Activated T-helper 2 cell treated with anti-CD3 and anti-CD28 coated beads, Interferon-gamma antibody, Interleukin-2, Interleukin-4, amounts not matched to agents 10 μg/mL and 5 μg/mL and 100 μg/mL, durations not matched to agents 14 hours and 24 hours and 36 hours (primary cell): ENCODE data around the gene HERC3. TPM values are rescaled to one million over a fixed set of nuclear protein-coding genes. Genes with fewer than 3 reads are reported as not detected.

Experiments used
- DNase-seq: peaks from one replicate; pipeline ENCODE4 v3.0.0; 2021; ENCODE audit warnings: low spot score
- H3K27ac Mint-ChIP-seq: one replicate; pipeline ENCODE4 v1.8.0; 2021; ENCODE audit warnings: mixed read lengths
- H3K27me3 Mint-ChIP-seq: one replicate; pipeline ENCODE4 v1.8.0; 2021; ENCODE audit warnings: low read depth, mixed read lengths
- H3K36me3 Mint-ChIP-seq: one replicate; pipeline ENCODE4 v1.8.0; 2021; ENCODE audit warnings: low read depth, mixed read lengths
- H3K4me1 Mint-ChIP-seq: one replicate; pipeline ENCODE4 v1.8.0; 2021; ENCODE audit warnings: low read depth, mixed read lengths
- H3K4me3 Mint-ChIP-seq: one replicate; pipeline ENCODE4 v1.8.0; 2021; ENCODE audit warnings: low read depth, mild to moderate bottlenecking, moderate library complexity, mixed read lengths
- H3K9me3 Mint-ChIP-seq: one replicate; pipeline ENCODE4 v1.8.0; 2021; ENCODE audit warnings: mixed read lengths
- intact Hi-C: fragments of 100-400 bp; cut with micrococcal nuclease; formaldehyde crosslinking; loops from one replicate; pipeline ENCODE4 v1.15.1; 2023
- total RNA-seq: library from RNA; stranded (reverse); gene quantifications from 2 replicates; pipeline ENCODE4 v1.2.3, GENCODE V29; 2022

The HERC3 gene
- total RNA-seq, 1 donor from 2014 or later: 18.9 TPM

- H3K9me3 Mint-ChIP-seq: no peaks in the 10 kb centered on the region
- H3K4me1 Mint-ChIP-seq: peaks cover 44% of the 10 kb centered on the region
- peaks cover 29% of the 10 kb centered on the region for H3K36me3 Mint-ChIP-seq
- no peak overlapping the region for H3K4me3 Mint-ChIP-seq
- intact Hi-C loops: no loop called here
- DNase-seq: no peak
- no peak overlapping the region for H3K27ac Mint-ChIP-seq
- H3K27me3 Mint-ChIP-seq: no peaks in the 10 kb centered on the region
Observed at GRCh38 chr4:88614058-88614457, 21.8 kb downstream of the HERC3 start.

DNA sequence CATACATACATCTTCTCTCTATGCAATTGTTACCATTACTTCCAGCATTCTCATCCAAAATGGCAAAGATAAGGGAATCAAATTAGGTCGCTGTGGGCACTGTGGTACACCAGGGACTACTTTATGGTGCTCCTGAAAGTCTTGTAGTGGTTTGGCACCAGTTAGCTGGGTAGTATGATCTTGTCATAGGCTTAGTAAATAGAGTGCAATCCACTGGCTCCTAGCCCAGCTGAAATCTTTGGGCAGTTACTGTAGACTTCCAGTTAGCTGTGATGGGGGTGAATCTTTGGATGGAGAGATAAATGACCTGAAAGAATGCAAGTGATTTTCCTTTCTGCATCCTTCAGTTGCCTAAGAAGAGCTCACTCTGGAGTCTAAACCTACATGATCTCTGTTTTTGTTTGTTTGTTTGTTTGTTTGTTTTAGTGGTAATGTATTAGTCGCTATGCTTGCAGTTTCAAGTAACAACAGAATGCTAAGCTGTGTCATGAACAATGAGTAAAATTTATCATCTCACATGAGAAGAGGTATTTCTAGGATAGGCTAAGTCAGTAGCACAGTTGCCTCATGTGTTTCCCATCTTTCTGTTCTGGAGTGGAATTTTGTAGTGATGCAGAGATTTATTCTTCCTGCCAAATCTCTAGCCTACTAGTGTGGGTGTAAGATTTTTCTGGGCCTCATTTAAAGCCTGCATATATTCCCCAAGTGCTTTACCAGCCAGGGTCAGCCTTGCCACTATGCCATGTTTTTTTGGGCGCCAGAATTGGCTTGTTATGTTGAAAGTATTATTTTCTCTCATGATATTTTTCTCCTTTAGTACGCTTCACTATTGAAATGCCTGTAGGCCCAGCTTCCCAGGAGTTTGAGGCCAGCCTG is 24.2 kb downstream of the HERC3 start:
- H3K4me3 Mint-ChIP-seq: no peak overlapping the region
- no peak for DNase-seq
- no peaks in the 10 kb centered on the region for H3K9me3 Mint-ChIP-seq
- H3K27ac Mint-ChIP-seq: no peak overlapping the region
- intact Hi-C loops: no loop called here
- peaks cover 28% of the 10 kb centered on the region for H3K4me1 Mint-ChIP-seq
- H3K27me3 Mint-ChIP-seq: no peaks in the 10 kb centered on the region
- peaks cover 16% of the 10 kb centered on the region for H3K36me3 Mint-ChIP-seq

DNA sequence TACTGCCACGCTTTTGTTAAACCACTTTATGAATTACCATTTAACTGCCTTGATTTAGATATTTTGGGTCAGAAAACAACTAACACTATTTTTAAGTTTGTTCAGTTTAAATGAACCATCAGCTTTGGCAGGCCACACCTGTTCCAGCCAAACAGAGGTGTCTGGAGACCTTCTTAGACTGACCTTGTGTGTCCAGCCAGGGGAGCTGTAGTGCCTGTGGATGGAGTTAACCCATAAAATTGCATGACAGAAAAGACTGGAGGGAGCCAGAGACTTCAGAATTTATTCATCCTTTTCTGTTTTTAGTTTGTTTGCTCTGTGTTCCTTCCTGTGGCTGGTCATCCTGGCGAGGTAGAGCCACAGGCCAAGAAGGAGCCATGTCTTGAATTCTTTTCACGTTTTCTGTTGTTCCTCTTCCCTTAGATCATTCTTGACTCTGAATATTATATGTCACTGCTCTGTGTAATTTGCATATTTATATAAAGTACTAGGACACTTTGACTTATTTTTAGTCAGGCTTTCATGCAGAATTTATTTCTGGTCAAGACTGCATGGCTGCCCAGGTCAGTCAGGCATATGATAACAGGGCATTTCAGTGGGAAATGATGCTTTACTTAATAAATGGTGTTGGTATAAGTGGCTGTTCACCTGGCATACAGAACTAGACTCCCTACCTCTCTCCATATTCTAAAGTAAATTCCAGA is 26.7 kb downstream of the HERC3 start:
- no peaks in the 10 kb centered on the region for H3K27me3 Mint-ChIP-seq
- no peak for DNase-seq
- intact Hi-C loops: no loop called here
- H3K4me1 Mint-ChIP-seq: peaks cover 9% of the 10 kb centered on the region
- no peak overlapping the region for H3K27ac Mint-ChIP-seq
- H3K9me3 Mint-ChIP-seq: peaks cover 7% of the 10 kb centered on the region
- H3K4me3 Mint-ChIP-seq: no peak overlapping the region
- peaks cover 15% of the 10 kb centered on the region for H3K36me3 Mint-ChIP-seq

DNA sequence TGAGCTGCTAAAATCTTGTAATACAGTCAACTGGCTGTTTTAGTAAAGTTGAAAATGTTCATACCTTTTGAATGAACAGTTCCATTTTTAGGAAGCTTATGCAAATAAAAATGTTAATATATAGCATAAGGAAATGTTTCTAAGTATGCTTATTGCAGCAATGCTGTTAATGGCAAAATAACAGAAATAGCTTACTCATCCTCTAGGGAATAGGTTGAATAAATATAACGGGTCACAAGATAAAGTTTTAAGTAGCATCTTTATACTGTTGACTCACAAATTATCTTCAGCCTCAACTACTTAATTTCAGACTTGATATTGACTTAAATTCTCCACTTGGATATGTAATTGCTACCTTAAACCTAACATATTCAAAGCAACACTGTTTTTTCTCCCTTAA is 27.7 kb downstream of the HERC3 start:
- intact Hi-C loops: no loop called here

DNA sequence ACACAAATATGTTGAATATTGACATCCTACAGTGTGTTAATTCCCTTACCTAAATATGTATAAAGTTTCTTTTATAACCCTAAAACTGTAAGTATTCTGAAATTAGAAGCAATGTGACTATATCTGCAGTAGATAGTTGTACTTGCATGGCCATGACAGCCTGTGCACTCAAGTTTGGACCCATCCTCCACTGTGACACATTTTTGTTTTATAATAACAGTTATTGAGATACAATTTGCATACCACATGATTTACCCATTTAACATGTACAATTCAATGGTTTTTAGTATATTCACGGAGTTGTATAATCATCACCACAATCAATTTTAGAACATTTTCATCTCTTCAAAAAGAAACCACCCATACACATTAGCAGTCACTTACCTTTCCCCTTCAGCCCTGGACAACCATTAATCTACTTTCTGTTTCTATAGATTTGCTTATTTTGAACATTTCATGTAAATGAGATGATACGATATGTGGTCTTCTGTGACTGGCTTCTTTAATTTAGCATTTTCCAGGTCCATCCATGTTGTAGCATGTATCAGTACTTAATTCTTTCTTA is 29.6 kb downstream of the HERC3 start:
- intact Hi-C loops: no loop called here
- peaks cover 4% of the 10 kb centered on the region for H3K4me1 Mint-ChIP-seq
- peaks cover 12% of the 10 kb centered on the region for H3K9me3 Mint-ChIP-seq
- peaks cover 15% of the 10 kb centered on the region for H3K36me3 Mint-ChIP-seq
- no peaks in the 10 kb centered on the region for H3K27me3 Mint-ChIP-seq
- DNase-seq: no peak
- H3K4me3 Mint-ChIP-seq: no peak overlapping the region
- H3K27ac Mint-ChIP-seq: no peak overlapping the region

More for the DNA sequence above, 27.7 kb downstream of the HERC3 start:
- peaks cover 12% of the 10 kb centered on the region for H3K9me3 Mint-ChIP-seq
- peaks cover 15% of the 10 kb centered on the region for H3K36me3 Mint-ChIP-seq
- no peak overlapping the region for H3K27ac Mint-ChIP-seq
- DNase-seq: no peak
- H3K4me1 Mint-ChIP-seq: peaks cover 4% of the 10 kb centered on the region
- H3K4me3 Mint-ChIP-seq: no peak overlapping the region
- H3K27me3 Mint-ChIP-seq: no peaks in the 10 kb centered on the region

GRCh38 chr4:88623097-88623496 is 30.8 kb downstream of the HERC3 start:
- intact Hi-C loops: no loop called here

GRCh38 chr4:88628746-88629145 is 36.5 kb downstream of the HERC3 start:
- no peak overlapping the region for H3K27ac Mint-ChIP-seq
- H3K4me3 Mint-ChIP-seq: no peak overlapping the region
- intact Hi-C loops: no loop called here
- H3K27me3 Mint-ChIP-seq: no peaks in the 10 kb centered on the region
- H3K4me1 Mint-ChIP-seq: no peaks in the 10 kb centered on the region
- peaks cover 19% of the 10 kb centered on the region for H3K36me3 Mint-ChIP-seq
- peaks cover 22% of the 10 kb centered on the region for H3K9me3 Mint-ChIP-seq
- no peak for DNase-seq

More at GRCh38 chr4:88623097-88623496, 30.8 kb downstream of the HERC3 start:
- Mint-ChIP-seq H3K36me3 (peaks cover 15% of the 10 kb centered on the region), H3K4me3 (no peak overlapping the region), H3K27me3 (no peaks in the 10 kb centered on the region), H3K4me1 (peaks cover 4% of the 10 kb centered on the region), H3K27ac (no peak overlapping the region), H3K9me3 (peaks cover 12% of the 10 kb centered on the region)
- DNase-seq: no peak

DNA sequence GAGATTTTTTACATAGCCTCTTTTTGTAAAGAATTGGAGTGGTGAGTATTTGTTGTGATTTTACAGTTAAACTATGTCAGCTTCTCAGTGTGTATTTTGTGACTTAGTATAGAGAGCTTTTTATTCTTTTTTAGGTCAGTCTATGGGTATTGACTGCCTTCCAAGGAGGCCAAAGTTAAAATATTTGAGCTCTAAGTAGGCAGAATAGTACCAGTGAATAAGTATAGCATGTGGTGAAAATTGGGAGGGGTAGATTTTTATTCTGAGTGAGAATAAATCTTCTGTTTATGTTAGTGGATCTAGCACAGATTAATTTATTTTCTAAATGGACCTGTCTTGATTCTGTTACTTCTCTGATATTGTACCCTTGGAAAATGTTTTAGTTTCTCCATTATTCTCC is 37.5 kb downstream of the HERC3 start:
- Mint-ChIP-seq H3K4me1 (no peaks in the 10 kb centered on the region), H3K9me3 (peaks cover 16% of the 10 kb centered on the region), H3K4me3 (no peak overlapping the region), H3K27ac (no peak overlapping the region), H3K36me3 (peaks cover 12% of the 10 kb centered on the region), H3K27me3 (no peaks in the 10 kb centered on the region)
- intact Hi-C loops: no loop called here
- no peak for DNase-seq

DNA sequence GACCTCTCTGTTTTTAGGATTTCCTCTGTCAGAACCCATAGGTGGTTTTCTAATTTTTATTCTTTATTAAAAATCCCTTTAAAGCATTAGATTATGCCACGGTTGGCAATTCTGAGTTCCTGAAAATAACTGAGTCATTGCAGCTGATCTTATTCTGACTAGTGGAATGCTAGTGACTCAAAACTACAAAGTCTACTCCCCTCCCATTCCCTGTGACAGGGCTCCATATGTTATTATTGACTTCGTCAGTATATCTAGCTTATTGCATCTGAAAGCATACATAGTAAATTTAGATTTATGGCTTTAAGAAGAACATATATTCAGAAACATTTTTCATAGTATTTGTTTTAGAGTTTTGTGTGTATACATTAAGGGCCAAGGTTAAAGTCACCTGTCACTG is 38.5 kb downstream of the HERC3 start:
- H3K9me3 Mint-ChIP-seq: peaks cover 24% of the 10 kb centered on the region
- H3K4me3 Mint-ChIP-seq: no peak overlapping the region
- no peak for DNase-seq
- H3K36me3 Mint-ChIP-seq: peaks cover 12% of the 10 kb centered on the region
- no peaks in the 10 kb centered on the region for H3K27me3 Mint-ChIP-seq
- no peaks in the 10 kb centered on the region for H3K4me1 Mint-ChIP-seq
- no peak overlapping the region for H3K27ac Mint-ChIP-seq
- intact Hi-C loops: no loop called here

DNA sequence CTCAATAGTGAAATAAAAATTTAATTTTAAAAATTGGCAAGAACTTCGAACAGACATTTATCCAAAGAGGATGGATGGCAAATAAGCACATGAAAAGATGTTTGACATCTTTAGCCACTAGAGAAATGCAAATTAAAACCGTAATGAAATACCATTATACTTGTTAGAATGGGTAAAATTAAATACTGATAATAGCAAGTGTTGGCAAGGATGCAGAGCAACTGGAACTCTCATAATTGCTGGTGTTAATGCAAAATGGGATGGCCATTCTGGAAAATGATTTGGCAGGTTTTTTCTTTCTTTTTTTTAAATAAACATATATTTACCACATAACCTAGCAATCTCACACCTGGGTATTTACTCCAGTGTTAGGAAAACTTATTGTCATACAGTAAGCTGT is 51.7 kb downstream of the HERC3 start:
- intact Hi-C loops: no loop called here
- H3K9me3 Mint-ChIP-seq: peaks cover 9% of the 10 kb centered on the region

GRCh38 chr4:88645994-88646393 is 53.7 kb downstream of the HERC3 start:
- Mint-ChIP-seq H3K4me3 (no peak overlapping the region), H3K27ac (no peak overlapping the region), H3K4me1 (no peaks in the 10 kb centered on the region), H3K27me3 (no peaks in the 10 kb centered on the region), H3K9me3 (no peaks in the 10 kb centered on the region), H3K36me3 (no peaks in the 10 kb centered on the region)
- intact Hi-C loops: no loop called here
- no peak for DNase-seq

More for the DNA sequence above, 51.7 kb downstream of the HERC3 start:
- peaks cover 3% of the 10 kb centered on the region for H3K36me3 Mint-ChIP-seq
- H3K27ac Mint-ChIP-seq: no peak overlapping the region
- no peak for DNase-seq
- H3K4me1 Mint-ChIP-seq: no peaks in the 10 kb centered on the region
- H3K27me3 Mint-ChIP-seq: no peaks in the 10 kb centered on the region
- H3K4me3 Mint-ChIP-seq: no peak overlapping the region

DNA sequence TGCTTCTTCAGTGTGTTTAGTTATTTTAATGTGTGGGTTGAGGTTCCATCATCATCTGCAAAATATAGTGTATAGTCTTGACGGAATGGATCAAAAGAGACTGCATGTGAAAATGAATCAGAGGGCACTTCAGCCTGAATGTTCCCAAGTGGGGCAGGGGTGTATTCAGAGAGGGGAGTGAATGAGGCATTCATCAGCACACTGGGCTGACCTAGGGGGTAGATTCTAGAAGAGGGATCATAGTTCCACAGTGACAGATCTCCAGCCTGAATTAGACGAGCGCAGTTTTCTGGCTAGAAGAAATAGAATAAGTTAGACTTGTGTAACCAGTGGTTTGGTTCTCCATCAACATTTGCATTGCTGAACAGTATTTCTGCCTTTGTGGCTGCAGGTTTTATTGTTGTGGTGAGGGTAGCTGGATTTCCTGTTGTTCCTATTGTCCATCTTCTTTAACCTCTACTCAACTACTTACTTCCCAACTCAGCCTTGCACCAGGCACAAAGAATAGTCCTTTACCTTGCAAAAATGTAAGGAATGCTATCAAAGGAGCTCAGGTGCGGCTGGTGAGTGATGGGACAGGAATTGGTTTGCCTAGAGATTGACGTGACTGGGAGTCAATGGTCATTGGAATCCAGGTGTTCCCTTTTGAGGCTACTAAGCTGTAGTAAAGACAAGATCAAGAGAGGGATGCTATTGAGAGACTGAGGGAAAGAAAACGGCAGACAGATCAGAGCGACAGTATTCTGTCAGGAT is 54.4 kb downstream of the HERC3 start:
- H3K27ac Mint-ChIP-seq: no peak overlapping the region
- no peaks in the 10 kb centered on the region for H3K27me3 Mint-ChIP-seq
- no peaks in the 10 kb centered on the region for H3K36me3 Mint-ChIP-seq
- H3K4me3 Mint-ChIP-seq: no peak overlapping the region
- H3K4me1 Mint-ChIP-seq: no peaks in the 10 kb centered on the region
- DNase-seq: no peak
- intact Hi-C loops: no loop called here
- H3K9me3 Mint-ChIP-seq: no peaks in the 10 kb centered on the region
